Fibroblast of skin of back (primary cell): ENCODE results near the gene PACC1.

Experiments
- DNase-seq: peaks from one replicate; pipeline ENCODE4 v3.0.0-alpha.2; 2013

Gene PACC1

DNA sequence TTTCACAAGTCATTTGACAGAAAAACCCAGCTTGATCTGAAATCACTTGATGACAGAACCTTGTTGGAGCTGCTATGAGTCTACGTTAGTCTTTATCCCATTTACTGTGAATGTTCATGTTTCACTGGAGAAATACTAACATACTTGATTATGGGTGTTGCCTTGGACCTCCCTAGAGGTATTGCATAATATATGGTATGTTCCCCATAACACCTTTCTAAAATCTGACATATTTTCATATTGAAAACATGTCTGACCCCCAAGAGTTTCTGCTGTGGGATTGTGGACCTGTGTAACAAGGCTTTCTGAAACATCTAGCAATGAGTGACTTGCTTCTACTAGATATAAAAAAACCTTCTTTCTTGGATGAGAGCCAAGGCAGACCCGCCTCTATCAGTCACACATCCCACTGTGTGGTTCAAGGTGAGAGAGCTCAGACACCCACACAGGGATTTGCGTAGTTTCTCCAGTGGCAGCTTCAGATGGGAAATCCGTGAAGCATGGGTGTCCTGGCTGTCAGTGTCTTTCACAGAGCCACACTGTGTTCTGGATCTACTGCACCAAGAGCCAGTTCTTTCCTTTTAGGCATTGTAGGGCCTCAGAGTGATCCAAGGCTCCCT is 22.6 kb upstream of the PACC1 start:
- no peak for DNase-seq

DNA sequence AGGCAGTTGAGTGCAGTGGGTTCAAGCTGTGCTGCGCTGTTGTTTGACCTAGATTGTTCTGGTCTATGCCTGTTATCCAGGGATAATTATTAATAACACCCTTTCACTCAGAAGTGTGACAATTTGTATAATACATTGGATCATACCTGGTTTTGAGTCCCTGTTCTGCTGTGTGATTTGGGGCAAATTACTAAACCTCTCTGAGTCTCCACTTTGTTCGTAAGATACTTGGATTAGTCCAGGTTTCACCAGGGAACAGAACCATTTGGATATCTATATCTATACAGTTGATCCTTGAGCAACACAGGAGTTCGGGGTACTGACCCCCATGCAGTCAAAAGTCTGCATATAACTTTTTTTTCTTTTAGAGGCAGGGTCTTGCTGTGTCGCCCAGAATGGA is 20.3 kb upstream of the PACC1 start:
- no peak for DNase-seq

DNA sequence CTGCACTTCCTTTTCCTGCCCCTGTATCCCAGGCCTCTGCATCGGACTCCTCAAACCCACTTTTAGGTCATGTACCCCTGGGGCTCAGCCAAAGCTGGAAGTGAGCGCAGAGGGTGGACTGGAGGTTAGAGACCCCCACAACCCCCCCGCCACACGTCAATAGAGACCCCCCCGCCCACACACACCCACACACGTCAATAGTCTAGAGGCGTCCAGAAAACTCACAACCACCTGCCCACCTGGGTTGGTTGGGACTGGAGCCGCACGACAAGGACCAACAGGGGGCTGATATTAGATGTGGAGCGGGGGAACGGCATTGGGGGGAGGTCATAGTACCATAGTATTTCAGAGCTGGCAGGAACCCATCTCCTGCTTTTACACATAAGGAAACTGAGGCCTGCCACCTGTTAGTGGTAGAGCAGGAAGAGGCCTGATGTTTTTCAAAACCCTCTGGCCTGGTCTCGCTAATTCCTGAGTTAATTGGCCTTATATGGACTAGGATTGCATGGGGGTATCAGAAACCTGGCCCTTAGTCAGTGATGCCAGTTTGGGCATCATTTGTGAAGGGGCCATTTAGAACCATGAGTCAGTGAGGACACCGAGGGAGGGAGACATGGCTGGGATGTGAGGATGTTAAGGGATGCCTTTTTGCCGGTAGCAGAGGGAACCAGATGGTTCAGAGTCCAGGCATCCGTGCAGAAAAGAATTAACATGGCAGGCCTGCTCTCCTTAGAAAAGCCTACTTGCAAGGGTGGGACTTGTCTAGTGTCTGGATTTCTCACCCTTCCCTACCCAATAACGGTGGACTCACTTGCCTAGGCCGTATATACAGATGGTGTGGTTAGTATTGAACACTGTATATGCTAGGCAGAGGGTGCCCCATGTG is 19.1 kb upstream of the PACC1 start:
- no peak for DNase-seq

DNA sequence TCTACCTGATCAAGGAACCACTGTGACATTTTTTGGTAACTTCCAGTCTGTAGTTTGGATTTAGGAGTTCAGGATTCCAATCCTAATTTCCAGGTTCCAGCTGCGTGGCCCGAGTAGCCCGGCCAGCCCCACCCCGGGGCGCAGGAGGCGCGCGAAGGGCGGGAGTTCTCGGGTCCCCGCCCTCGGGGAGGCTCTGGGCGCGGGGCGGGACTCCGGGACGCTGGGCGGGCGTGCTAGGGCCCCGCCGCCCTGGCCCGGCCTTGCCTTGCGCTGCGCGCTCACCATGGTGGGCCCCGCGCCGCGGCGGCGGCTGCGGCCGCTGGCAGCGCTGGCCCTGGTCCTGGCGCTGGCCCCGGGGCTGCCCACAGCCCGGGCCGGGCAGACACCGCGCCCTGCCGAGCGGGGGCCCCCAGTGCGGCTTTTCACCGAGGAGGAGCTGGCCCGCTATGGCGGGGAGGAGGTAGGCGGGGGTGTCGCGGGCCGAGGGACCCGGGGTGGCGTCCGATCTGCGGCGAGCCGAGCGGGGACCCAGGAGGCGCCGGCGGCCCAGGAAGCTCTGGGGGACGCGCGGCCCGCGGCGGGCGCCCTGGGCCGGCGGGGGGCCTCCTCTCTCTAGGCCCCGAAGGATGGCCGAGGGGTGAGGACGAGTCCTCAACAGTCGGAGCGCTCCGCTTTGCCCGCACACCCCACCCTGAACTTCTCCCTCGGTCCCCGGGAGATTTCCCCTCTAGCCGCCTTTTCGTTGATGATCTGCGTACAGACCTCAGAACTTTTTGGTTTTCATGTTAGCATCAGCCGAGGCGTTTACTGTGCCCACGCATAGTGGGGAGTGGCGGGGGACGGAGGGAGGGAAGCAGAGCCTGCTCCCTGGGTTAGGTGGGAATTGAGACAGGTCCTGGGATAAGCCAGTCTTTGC is 18.2 kb upstream of the PACC1 start, which contains the start of gene NENF:
NENF (plus strand) TSS at position 260 of the 916 bp plus-strand sequence; CDS start at position 284, 24 bp downstream.
- peak; percentile 85 for DNase-seq

DNA sequence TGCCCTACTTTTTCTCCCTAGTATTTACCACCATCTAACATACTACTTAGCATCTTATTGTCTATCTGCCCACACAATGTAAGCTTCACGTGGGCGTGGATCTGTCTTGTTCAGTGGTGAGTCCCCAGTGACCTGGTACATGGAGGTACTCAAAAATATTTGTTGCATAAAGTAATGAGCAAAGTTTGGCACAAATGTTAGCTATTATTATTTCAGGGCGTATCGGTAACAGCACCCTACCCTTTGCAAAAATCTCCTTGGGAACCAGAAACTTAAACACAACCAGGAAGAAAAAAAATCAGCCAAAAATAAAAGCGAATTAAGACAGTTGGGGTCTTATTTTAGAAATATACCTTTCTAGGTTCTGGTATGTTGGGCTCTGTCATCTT is 17.6 kb upstream of the PACC1 start:
- DNase-seq: no peak

DNA sequence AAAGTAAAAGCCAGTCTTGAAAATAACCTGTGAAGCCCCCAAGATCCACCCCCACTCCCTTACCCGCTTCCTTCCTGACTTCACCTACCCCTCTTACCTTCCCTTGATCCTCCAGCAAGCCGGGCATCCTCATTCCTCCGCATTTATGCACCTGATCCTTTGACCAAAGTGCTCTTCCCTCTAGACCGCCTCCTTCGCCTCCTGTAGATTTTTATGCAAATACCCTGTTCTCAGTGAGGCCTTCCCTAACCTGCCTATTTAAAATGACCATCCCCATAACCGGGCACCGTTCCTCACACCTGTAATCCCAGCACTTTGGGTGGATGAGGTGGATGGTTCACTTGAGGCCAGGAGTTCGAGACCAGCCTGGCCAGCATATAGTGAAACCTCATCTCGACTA is 17.0 kb upstream of the PACC1 start:
- DNase-seq: no peak

DNA sequence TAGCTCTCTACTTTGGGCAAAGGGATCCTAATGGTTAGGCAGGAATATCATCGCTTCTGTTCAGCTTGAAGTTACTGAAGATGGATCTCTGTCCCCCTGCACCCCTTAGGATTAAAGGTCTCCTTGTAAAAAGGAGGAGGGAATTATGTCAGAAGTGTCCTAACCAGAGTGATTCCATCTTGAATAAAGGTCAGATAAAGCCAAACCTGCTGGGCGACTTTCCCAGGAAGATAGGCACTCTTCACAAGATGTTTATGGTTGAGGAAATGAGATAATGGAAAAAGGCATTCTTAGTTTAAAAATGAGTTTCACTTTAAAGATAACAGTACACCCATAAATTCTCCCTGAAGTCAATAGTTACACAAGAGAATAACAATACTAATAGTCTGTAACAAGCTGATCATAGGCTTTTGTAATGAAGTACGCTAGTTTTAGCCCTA is 16.3 kb upstream of the PACC1 start:
- no peak for DNase-seq

DNA sequence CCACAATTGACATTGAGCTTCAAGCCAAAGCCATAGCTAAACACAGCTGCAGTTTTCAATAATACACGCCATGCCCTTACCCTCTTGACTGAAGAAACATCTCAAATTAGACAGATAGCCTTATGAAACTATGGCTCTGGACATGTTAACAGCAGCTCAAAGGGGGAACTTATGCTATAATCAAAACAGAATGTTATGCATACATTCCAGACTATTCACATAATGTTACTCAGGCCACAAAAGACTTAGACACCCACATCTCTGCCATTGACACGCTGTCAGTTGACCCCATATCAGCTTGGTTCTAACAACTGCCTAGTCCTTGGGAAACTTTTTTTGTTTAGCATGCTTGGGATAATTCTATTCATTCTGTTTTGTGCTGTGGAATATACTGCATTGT is 15.7 kb upstream of the PACC1 start:
- peak; percentile 67 for DNase-seq

DNA sequence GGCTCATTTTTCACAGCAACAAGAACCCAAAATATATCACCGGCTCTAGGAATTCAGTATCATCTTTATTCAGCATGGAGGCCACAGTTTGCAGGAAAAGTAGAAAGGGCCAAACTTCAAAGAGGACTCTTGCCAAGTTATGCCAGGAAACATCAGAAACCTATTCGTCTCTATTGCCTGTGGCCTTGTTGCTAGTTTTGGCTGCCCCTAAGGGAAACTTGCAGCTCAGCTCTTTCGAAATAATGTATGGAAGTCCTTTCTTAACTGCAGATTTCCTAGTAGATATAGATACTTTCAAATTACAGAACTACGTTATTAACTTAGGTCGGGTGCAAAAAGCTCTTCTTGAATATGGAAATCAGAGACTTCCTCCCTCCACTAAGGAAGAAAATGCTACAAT is 13.8 kb upstream of the PACC1 start:
- no peak for DNase-seq

DNA sequence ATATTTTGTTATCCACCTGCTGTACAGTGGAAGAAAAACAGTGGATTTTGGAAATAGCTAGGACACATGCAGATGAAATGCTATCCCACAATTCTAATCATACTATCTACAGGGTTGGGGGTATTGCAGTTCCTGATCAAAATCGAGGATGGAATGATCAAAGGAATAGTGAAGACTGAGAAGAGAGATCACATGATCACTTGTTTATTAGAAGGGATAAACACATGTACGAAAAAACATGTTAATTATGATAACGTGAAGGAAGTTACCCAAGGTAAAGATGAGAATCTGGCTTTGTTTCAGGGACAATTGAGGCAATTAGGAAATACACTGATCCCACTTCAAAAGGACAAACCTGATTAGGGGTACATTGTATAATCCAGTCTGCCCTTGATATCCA is 9.2 kb upstream of the PACC1 start:
- DNase-seq: no peak

DNA sequence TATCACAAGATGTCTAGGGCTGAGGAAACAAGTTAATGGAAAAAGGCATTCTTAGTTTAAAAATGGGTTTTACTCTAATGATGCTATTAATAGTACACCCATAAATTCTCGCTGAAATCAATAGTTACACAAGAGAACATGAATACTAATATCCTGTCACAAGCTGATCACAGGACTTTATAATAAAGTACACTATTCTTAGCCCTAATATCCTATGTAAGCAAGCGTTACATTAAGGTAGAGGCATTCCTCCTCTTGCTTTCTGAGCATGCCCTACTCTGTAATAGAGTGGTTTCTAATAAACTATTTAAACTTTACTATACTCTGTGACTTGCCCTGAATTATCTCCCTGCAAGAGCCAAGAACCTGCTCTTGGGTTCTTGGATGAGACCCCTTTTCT is 6.5 kb upstream of the PACC1 start:
- no peak for DNase-seq

DNA sequence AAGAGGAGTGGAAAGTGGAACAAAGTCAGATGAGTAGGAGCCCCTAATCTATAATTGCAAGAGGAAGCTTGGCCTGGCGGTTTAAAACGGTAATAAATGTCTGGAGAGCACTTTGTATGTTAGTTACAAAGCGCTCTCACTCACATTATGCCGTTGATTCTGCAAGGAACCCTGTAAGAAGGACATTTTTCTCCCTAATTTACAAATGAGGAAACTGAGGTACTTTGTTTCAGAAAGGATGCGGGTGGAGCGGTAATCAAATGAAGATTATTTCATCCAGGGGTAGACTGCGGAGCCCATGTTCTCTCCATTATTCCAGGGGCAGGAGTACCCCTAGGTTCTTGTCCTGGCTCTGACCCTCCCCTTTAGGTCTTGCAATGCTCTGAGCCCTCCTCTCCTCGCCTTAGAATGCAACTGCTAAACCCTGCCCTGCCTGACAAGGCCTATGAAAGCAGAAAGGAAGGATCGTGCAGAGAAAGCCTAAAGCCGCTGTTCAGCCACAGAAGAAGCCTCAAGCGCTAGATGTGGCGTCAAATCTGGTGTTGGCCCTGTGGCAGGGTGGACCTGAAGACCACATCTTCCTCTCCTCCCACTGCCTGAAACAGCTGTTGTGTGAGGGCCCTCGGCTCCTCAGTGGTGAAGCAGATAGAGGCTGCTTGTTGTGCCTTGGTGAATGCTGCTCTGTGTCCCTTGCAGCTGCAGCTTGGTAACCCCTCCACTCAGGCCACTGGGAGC is 588 bp upstream of the PACC1 start:
- DNase-seq: no peak

DNA sequence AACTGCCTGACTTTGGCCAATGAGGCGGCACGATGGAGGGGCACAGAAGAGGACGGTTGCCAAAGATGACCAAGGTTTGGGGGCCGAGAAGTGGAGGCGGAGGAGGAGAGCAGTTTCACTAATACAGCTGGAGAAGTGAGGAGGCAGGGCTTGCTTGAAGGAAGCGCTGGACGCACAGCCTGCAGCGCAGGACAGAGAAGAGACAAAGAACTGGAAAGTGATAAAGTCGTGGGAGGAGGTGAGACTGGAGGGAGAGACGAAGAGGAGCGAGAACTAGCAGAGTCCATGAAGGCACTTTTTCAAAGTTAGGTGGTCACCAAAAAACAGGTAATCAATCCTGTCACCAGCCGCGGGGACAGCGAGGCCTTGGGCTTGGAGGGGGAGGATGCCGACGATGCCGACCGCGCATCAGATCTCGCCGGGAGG is 771 bp downstream of the PACC1 start:
- peak; percentile 20 for DNase-seq

DNA sequence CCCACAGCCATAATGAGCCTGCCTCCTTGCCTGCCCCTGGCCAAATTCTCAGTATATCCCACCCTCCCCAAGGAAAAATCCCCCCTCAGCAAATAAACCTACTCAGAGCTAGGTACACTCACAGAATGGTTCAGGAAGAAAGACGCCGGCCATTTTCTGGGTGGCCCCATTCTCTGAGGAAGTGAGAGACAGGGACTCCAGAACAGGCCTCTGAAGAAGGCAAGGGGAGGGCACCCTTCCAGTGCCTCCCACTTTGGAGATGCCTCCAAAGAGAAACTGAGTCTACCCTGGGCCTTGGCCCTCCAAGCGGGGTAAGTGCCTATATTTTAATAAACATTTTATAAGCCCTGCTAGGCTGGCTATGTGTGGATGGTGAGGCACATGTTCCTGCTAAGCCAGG is 2.3 kb downstream of the PACC1 start:
- DNase-seq: no peak

DNA sequence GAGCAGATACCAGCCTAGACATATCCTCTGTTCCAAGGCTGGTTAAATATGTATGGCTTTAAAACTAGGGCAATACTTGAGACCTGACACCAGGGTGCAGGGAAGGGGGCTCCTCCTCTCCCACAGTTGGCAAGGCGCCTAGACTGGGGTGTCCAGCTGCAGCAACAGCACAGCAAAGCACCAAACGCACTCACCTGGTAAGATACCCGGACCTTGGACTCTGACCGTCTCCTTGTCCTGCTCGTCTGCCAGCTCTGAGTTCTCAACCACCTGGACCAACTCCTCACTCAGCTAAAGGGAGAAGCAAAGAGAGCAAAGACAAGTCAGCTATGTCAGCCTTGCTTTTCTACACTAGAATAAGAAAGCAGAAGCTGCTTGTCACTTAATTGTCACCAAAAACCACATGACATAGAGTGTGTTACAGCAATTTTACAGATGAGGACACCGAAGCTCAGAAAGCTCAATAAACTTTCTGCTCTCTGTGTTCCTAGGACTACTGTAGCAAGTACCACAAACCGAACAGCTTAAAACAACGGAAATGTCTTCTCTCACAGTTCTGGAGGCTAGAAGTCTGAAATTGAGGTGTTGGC is 4.4 kb downstream of the PACC1 start:
- DNase-seq: no peak

DNA sequence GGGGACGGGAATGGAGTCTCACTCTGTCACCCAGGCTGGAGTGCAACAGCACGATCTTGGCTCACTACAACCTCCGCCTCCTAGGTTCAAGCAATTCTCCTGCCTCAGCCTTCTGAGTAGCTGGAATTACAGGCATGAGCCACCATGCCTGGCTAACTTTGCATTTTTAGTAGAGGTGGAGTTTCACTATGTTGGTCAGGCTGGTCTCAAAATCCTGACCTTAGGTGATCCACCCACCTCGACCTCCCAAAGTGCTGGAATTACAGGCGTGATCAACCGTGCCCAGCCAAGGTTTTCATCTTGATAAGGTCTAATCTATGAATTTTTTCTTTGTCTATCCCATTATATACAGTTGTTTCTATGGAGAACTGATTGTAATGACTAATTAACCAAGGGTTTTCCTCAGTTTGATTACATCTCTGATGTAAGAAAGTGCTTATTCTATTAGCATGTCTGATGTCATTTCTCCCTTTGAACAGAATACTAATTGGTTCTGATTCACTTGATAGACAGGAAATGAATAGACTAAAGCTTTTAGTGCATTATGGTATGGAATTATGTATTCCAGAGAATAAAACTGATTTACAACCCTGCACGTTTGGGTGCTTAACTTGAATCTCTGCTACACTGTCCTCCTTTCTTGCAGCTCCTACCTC is 11.9 kb downstream of the PACC1 start:
- no peak for DNase-seq

DNA sequence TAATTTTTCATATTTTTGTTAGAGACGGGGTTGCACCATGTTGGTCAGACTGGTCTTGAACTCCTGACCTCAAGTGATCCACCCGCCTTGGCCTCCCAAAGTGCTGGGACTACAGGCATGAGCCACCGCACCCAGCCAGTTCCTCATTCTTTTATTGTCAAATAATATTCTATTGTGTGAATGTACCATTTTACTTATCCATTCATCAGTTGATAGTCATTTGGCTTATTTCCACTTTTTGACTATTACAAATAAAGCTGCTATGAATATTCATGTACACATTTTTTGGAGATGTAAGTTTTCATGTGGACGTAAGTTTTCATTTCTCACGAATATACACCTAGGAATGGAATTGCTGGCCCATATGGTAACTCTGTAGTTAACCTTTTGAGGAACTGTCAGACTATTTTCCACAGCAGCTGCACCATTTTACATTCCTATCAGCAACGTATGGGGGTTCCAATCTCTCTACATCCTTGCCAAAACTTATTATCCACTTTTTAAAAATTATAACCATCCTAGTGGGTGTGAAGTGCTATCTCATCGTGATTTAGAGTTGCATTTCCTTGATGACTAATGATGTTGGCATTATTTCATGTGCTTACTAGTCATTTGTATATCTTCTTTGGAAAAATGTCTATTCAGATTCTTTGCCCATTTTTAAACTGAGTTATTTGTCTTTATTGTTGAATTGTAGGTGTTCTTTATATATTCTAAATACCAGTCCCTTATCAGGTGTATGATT is 12.7 kb downstream of the PACC1 start:
- DNase-seq: peak; percentile 57

DNA sequence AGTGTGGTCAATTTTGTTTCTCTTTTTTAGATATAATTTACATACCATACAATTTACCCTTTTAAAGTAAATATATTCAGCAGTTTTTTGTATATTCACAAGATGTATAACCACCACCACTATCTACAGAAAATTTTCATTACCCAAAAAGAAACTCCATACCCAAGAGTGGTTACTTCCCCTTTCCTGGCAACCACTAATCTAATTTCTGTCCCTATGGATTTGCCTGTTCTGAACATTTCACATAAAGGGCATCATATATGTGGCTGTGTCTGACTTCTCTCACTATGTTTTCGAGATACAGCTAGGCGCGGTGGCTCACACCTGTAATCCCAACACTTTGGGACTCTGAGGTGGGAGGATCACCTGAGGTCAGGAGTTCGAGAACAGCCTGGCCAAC is 13.6 kb downstream of the PACC1 start:
- no peak for DNase-seq

DNA sequence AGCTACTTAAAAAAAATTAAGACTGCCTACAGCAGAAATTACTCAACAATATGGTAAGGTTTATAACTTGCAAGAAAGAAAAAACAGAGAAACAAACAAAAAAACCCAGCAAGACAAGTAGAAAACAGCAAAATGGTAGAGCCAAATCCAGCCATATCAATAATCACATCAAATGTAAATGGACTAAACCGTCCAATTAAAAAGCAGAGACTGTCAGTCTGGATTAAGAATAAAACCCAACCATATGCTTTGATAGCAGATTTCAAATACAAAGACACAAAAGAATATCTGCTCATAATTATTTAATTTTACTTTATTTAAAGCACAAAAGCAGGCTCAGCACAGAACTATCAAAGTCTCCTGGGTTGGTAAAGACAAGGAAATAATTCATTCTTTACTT is 17.5 kb downstream of the PACC1 start:
- no peak for DNase-seq

DNA sequence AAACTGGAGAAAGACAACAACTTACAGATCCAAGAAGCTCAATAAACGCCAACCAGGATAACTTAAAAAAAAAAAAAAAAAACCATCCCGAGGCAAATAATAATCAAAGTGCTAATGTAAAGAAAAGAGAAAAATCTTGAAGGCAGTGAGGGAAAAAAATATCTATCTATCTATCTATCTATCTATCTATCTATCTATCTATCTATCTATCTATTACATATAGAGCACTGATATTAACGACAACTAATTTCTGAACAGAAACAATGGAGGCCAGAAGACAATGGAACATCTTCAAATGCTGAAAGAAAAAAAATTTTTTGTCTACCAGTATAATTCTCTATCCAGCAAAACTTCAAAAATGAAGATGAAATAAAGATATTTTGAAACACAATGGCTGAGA is 18.0 kb downstream of the PACC1 start:
- no peak for DNase-seq
